CD1c-positive myeloid dendritic cell (primary cell): ENCODE data around the gene SRCAP.

ENCODE experiments used
- DNase-seq: peaks from one replicate; pipeline ENCODE4 v3.0.0-alpha.2; 2016; ENCODE audit errors: extremely low spot score

Gene SRCAP

DNA sequence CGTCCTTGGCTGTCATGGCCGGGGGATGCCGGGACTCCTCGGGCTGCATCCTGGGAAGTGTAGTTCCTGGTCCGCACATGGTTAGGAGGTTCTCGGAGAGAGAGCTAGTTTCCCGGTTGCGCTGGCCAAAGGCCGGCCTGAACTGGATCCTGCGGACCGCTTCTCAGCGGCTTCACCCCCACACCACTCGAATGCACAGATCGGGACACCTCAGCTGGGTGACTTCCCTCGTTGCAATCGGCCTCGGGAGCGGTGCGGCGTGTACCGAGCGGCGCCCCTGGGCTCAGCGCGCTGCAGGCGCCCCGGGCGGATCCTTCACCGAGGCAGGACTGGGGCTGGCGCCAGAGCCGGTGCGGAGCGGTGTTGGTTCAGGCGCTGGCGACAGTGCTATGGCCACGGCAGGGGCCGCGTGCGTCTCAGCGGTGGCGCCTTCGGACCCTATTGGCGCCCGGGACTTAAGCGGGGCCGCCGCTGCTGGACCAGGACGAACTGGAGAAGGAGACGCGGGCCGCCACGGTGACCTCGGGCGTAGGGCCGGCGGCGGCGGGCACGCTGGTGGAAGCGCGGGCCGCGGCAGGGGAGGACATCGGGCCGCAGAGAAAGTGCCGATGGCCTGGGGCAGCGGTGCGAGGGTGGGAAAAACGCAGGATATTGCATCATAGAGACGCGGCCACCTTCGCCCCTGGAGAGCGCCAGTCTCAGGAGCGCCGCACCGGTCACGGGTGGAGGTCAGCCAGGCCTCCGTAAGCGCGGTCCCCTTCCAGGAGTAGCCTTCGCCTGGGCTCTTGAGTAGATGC, 76.6 kb downstream of the SRCAP start:
- DNase-seq, result peak; percentile 71

GRCh38 chr16:30777591-30778297, 78.8 kb downstream of the SRCAP start:
- no peak for DNase-seq

DNA sequence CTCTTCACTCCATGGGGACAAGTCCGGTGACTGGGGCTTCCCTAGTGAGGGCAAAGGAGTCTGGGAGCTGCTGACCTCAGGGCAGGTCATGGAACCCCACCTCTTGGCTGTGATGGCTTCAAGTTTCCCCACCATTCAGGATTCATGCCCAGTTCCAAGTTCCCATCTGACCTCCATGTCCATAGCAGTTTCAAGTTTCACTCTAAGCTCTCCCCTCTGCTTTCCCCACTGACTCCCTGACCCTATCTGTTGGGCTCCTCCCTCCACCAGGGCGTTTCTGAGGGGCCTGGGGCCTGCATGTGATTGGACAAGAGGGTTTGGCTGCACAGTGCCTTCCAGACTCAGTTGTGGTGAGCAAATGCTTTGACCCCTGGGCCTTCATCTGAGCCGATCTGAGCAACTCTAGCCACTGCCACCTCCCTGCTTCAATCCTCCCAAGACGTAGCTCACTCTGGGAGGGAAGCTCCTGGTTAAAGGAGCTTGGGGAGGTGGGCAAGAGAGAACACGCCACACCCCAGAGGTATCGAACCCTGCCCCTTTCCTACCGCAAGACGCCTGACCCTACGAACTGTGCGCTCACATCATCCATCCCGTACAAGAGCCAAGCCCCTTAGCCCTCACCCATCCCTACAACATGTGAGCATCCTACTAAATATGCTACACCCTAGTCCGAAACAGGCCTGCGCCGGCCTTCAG, 79.7 kb downstream of the SRCAP start:
- DNase-seq, result no peak

GRCh38 chr16:30779596-30779995, 80.6 kb downstream of the SRCAP start:
- DNase-seq, result no peak

DNA sequence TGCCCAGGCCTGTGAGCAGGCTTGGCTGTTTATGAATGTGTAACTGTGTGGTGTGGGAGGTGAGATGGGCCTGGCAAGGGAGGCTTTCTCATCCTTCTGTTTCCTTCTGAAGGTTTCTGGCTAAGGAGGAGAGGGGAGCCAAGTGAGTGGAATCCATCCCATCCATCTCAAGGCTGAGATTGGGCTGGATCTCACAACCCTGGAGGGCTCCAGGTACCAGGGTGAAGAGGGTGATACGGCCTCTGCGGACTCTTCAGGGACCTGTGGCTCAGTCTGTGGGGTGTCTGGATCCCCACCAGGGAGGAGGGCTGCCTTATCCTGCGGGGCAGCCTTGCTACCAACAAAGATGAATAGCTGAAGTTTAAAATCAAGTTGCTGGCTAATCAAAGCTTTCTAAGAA, 81.0 kb downstream of the SRCAP start:
- DNase-seq, result no peak

DNA sequence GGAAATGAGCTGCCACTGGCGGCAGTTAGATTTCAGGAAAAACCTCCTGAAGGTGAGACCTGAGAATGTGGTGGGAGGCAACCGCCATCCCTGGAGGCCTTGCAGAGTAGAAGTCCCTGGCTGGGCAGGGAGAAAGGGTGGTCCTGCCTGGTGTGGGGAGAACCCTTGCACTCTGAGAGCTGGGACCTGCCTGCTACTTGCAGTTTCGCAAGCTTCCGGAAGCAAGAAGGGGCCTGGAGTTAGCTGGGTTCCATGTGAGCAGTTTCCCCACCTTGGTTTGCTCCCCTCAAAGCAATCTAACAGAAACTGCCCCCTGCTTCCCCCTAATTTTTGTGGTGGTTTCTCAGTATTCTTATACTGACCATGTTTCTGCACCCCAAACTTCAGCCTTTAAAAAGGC, 81.6 kb downstream of the SRCAP start:
- DNase-seq, result no peak

DNA sequence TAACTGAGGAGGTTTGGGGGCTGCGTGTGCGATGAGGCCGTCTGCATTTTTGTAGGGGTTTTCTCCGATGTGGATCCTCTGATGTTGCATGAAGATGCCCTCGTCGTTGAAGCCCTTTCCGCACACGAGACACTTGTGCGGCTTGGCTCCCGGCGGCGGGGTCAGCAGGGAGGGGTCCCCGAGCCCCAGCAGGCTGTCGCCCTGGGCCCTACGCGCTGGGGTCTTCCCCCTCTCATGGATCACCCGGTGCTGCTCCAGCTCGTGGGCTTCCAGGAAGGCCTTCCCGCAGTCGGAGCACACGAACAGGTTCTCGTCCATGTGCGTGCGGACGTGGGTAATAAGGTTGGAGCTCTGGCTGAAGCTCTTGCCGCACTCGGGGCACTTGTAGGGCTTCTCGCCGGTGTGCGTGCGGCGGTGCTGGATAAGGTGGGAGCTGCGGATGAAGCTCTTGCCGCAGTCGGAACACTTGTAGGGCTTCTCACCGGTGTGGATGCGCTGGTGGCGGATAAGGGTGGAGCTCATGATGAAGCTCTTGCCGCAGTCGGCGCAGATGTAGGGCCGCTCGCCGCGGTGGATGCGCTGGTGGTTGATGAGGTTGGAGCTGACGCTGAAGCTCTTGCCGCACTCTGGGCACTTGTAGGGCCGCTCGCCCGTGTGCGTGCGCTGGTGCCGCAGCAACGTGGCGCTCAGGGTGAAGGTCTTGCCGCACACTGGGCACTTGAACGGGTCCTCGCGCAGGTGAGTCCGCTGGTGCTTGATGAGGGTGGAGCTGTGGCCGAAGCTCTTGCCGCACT, 83.7 kb downstream of the SRCAP start:
- DNase-seq, result no peak

GRCh38 chr16:30783280-30784109, 84.5 kb downstream of the SRCAP start:
- no peak for DNase-seq

DNA sequence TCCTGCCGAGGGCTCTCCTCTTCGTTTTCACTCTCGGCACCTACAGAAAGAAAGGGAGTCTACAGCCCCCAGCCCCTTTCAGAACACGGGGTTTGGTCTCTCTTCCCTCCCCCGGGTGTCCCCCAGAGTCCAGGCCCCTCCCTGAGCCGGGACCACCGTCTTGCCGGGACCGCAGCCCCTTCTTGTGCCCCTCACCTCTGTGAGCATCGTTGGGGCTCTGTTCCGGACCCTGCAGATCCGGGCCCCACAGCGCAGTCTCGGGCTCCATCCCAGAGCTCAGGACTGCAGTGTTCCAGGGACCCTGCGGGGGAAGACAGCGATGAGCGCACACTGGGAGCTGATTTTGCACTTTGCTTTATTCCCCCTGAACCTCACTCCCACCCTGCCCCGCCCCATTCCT, 85.2 kb downstream of the SRCAP start:
- no peak for DNase-seq

DNA sequence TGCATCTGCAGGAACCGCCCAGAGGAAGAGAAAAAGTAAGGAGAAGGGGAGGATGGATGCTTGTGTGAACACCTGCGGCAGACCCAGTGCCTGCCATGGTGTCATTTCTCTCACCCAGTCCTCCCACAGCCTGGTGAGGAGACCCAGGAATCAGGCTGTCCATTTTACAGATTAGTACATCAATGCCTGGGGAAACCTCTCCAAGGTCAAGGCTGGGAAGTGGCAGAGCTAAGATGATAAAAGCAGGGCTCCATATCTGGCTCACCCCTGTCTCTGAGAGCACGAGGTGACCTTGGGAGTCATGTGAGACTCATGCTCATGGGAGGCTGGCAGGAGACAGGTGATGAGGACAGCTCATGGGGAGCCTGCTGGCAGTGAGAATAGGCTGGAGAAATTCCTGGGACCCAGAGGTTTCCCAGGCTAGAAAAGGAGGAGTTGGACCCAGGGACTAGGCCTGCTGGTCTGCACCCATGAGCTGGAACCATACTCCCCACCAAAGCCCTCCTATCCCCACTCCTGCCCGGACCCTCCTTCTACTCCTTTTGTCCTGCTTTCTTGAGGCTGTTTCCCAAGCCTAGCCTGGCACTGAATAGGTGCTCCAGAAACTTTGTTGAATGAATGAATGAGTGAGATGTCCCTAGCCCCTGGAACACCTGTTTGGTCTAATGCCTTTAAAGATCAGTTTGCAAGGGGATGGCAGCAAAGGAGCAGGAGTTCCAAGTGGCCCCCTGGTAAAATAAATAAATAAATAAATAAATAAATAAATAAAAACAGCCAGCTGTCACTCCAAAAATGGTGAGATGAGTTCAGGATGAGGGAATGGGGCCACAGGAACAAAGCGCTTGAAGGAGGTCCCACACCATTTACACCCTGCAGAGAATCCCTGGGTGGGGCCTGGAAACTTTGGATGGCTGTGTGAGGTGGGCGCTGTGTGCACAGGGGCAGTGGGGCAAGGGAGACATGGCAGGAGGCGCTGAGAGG, 86.4 kb downstream of the SRCAP start:
- no peak for DNase-seq

- DNase-seq, result peak; percentile 20
Observed at GRCh38 chr16:30786115-30786935, 87.4 kb downstream of the SRCAP start.

DNA sequence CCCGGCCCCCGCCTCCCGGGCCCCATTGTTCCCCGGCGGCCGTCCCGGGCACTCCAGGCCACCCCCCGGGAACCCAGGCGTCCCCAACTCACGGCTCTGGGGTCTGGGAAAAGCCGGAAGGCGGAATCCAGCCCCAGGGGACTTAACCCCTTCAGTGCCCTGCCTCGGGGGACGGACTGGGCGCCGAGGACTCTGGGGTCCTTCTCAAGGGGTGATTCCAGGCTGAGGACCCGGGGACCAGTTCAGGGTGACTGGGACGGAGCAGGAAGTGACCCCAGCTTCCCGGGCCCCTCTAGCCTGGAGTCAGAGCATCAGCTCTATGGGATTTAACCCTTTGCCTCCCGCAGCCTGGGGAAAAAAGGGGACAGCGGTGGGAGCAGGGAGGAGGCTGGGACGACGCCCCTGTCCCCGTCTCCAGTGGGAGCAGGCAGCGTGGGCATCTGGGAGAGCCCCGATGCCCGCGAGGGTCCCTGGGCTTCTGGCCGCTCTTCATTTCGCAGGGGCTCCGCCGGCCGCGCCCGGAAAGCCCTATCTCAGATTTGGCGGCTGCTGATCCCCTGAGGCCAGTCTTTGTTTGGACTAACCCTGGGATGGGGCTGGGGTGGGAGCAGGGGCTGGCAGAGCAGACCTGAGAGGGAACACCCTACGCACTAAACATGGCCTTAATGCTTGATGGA, 88.1 kb downstream of the SRCAP start, which contains the start of gene ZNF629:
Gene ZNF629 (minus strand): TSS at position 270 of the 677 bp plus-strand sequence. CDS start 2,723 bp downstream, outside the sequence.
- peak; percentile 48 for DNase-seq

- DNase-seq, result no peak
Observed at GRCh38 chr16:30787613-30788378, 88.8 kb downstream of the SRCAP start.
